ENCODE measurements around the gene RAD23B. TPM values are rescaled to one million over a fixed set of nuclear protein-coding genes. Genes with fewer than 3 reads are reported as not detected.

RAD23B gene
- total and polyA plus RNA-seq, 8 donors: 19.3 to 86.8 (median 53.9) TPM

DNA sequence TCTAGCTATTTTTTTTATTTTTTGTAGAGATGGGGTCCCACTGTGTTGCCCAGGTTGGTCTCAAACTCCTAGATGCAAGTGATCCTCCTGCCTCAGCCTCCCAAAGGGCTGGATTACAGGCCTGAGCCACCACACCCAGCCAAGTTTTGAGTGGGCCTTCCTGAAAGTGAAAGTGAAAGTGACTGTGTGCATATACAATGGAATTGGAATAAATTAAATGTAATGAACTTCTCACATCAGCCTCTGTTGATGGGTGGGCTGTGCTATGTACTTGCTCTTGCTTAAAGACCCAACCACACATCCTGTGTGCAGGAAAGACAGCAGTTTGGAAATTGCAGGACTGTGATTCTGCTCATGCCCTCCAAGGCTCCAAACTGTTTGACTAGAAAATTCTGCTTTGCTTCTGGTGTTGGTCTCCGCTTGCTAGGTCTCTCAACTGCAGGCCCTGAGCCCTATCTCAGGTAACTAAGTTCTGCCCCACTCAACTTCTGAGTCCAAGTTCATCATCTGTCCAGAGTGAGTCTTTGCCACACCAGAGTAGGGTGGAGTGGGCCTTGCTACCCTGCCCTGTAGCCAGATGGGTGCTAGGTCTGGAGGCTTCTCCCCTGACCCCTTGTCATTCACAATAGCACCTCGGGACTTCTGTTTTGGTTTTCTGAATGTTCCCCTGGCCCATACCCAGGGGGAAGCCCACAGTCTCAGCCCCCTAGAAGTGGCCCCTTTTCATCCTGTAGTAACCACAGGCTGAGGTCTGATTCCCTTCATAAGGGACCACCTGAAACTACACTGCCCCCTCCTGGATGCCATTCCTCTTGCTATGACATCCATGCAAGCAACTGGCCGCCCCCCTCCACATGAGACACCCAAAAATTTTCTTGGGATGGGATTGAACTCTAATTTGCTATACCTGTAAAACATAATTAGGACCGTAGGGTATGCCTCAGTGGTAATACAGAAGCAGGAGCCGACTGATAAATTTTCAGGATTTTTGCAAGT lies 36.5 kb upstream of the RAD23B start:
- intact Hi-C loops (cut with DNase I; ENCODE audit: low total_unique reads): no loop called here
- Histone ChIP-seq H3K9me3 (no peaks in the 10 kb centered on the region), H3K27me3 (no peaks in the 10 kb centered on the region), H3K4me3 (no peak overlapping the region), H3K36me3 (no peaks in the 10 kb centered on the region), H3K4me1 (no peaks in the 10 kb centered on the region), H3K27ac (no peak overlapping the region)
- DNase-seq: peak in 1 of 2 donors; percentile 22
- 91 to 93% (median 91%) methylated on average over 5 of the region's 5 CpGs for WGBS, 5 donors
- TF ChIP-seq POLR2A (IDR thresholded peaks at IDR 0.05) (no peak), POLR2AphosphoS5 (IDR thresholded peaks at IDR 0.05) (no peak)

GRCh38 chr9:107248714-107249113 lies 34.4 kb upstream of the RAD23B start:
- no peaks in the 10 kb centered on the region for H3K36me3 ChIP-seq
- no peak overlapping the region for H3K4me3 ChIP-seq
- peaks cover 0 to 9% (median 0%) of the 10 kb centered on the region in 4 donors for H3K4me1 ChIP-seq
- intact Hi-C loops (cut with DNase I; ENCODE audit: low total_unique reads): no loop called here
- TF ChIP-seq POLR2A (IDR thresholded peaks at IDR 0.05): no peak
- TF ChIP-seq, protein P1, sequence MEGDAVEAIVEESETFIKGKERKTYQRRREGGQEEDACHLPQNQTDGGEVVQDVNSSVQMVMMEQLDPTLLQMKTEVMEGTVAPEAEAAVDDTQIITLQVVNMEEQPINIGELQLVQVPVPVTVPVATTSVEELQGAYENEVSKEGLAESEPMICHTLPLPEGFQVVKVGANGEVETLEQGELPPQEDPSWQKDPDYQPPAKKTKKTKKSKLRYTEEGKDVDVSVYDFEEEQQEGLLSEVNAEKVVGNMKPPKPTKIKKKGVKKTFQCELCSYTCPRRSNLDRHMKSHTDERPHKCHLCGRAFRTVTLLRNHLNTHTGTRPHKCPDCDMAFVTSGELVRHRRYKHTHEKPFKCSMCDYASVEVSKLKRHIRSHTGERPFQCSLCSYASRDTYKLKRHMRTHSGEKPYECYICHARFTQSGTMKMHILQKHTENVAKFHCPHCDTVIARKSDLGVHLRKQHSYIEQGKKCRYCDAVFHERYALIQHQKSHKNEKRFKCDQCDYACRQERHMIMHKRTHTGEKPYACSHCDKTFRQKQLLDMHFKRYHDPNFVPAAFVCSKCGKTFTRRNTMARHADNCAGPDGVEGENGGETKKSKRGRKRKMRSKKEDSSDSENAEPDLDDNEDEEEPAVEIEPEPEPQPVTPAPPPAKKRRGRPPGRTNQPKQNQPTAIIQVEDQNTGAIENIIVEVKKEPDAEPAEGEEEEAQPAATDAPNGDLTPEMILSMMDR (IDR thresholded peaks at IDR 0.05): no peak
- no peak for TF ChIP-seq EP300 (IDR thresholded peaks at IDR 0.05)
- TF ChIP-seq POLR2AphosphoS5 (IDR thresholded peaks at IDR 0.05): no peak
- no peaks in the 10 kb centered on the region for H3K27me3 ChIP-seq
- H3K27ac ChIP-seq: no peak overlapping the region
- WGBS, 5 donors: 64 to 72% (median 70%) methylated on average over 5 of the region's 5 CpGs
- H3K9me3 ChIP-seq: no peaks in the 10 kb centered on the region
- no peak for DNase-seq

- Histone ChIP-seq H3K27me3 (no peaks in the 10 kb centered on the region), H3K4me1 (peaks cover 0 to 9% (median 0%) of the 10 kb centered on the region in 4 donors), H3K27ac (no peak overlapping the region), H3K9me3 (no peaks in the 10 kb centered on the region), H3K36me3 (no peaks in the 10 kb centered on the region), H3K4me3 (no peak overlapping the region)
- TF ChIP-seq EP300 (IDR thresholded peaks at IDR 0.05) (no peak), POLR2A (IDR thresholded peaks at IDR 0.05) (no peak), POLR2AphosphoS5 (IDR thresholded peaks at IDR 0.05) (no peak)
- TF ChIP-seq, protein P1 (IDR thresholded peaks at IDR 0.05): no peak
- 24 to 44% (median 32%) methylated on average over 2 of the region's 2 CpGs for WGBS, 5 donors
- peak in 1 of 2 donors; percentile 32 for DNase-seq
- intact Hi-C loops (cut with DNase I; ENCODE audit: low total_unique reads): no loop called here
These were observed 33.9 kb upstream of the RAD23B start for GRCh38 chr9:107249131-107249533.

DNA sequence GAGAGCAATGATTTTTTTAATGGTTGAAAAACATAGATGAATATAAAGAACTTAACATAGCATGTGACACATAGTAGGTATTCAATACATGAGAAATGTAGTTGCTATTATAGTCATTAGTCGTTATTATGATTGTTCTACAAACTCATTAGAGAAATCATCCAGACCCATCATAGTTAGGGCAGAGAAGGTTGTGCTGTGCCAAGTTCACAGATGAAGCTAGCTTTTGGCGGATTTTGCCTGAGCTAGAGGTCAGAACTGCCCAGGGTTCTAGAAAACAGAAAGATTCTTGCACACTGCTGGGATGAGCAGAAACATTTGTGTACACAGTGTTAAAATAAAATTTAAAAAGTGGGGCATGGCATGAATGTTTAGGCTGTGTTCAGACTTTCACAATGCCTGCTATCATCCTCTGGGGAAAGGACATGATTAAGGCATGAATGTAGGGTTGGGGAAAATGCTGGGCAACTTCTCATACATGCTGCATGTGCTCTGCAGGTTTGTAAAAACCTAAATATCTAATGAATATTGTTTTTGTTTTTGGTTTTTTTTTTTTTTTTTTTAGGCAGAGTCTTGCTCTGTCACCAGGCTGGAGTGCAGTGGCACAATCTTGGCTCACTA lies 33.3 kb upstream of the RAD23B start:
- TF ChIP-seq POLR2AphosphoS5 (IDR thresholded peaks at IDR 0.05) (no peak), POLR2A (IDR thresholded peaks at IDR 0.05) (no peak), EP300 (IDR thresholded peaks at IDR 0.05) (no peak)
- TF ChIP-seq, protein P1 (IDR thresholded peaks at IDR 0.05): no peak
- Histone ChIP-seq H3K27me3 (no peaks in the 10 kb centered on the region), H3K4me1 (peaks cover 0 to 9% (median 0%) of the 10 kb centered on the region in 4 donors), H3K9me3 (no peaks in the 10 kb centered on the region), H3K4me3 (no peak overlapping the region), H3K36me3 (no peaks in the 10 kb centered on the region), H3K27ac (no peak overlapping the region)
- intact Hi-C loops (cut with DNase I; ENCODE audit: low total_unique reads): no loop called here
- 78 to 90% (median 89%) methylated on average over 2 of the region's 2 CpGs for WGBS, 5 donors
- no peak for DNase-seq

All from stomach (tissue), 9 donors.